Measurements from ENCODE around the gene POP4. TPM values are rescaled to one million over a fixed set of nuclear protein-coding genes. Genes with fewer than 3 reads are reported as not detected.

Gene POP4
- total and polyA plus RNA-seq, 2 of the 13 experiments (the other 11 are each of a cell fraction or from before 2014, with no cell fraction given) = 32.2 to 84.0 TPM

GRCh38 chr19:29665826-29666577, 59.9 kb downstream of the POP4 start (continued):
- TF ChIP-seq ZNF577 (CRISPR knock-in tag; IDR thresholded peaks at IDR 0.05; ENCODE audit: borderline replicate concordance, low read depth) (no peak), CENPX (CRISPR knock-in tag; IDR thresholded peaks at IDR 0.05) (no peak), MAF1 (CRISPR knock-in tag; IDR thresholded peaks at IDR 0.05; ENCODE audit: borderline replicate concordance) (no peak), GABPB1 (CRISPR knock-in tag; IDR thresholded peaks at IDR 0.05) (no peak; the same call in 1 of the 2 replicates), KLF12 (CRISPR knock-in tag; IDR thresholded peaks at IDR 0.05; ENCODE audit: borderline replicate concordance) (no peak), PITX1 (CRISPR knock-in tag; IDR thresholded peaks at IDR 0.05) (0 out of 2 replicates have a peak, but pooled peaks have one; percentile 36), SMARCE1 (IDR thresholded peaks at IDR 0.05; ENCODE audit: borderline replicate concordance) (no peak), HNRNPUL1 (IDR thresholded peaks at IDR 0.05; ENCODE audit: low read depth, low read length) (no peak), ETS1 (CRISPR knock-in tag; IDR thresholded peaks at IDR 0.05) (no peak), ELF3 (CRISPR knock-in tag; IDR thresholded peaks at IDR 0.05) (no peak), CHD2 (IDR thresholded peaks at IDR 0.05; ENCODE audit: low read depth, low read length) (no peak), ATF1 (CRISPR knock-in tag; IDR thresholded peaks at IDR 0.05) (no peak), MXD4 (CRISPR knock-in tag; IDR thresholded peaks at IDR 0.05) (0 out of 2 replicates have a peak, but pooled peaks have one; percentile 6), ELF4 (CRISPR knock-in tag; IDR thresholded peaks at IDR 0.05; ENCODE audit: borderline replicate concordance) (no peak), RBM39 (IDR thresholded peaks at IDR 0.05; ENCODE audit: low read depth, low read length, poor library complexity, severe bottlenecking) (peak; percentile 26), ZSCAN20 (CRISPR knock-in tag; IDR thresholded peaks at IDR 0.05; ENCODE audit: borderline replicate concordance) (no peak), HMGXB4 (CRISPR knock-in tag; IDR thresholded peaks at IDR 0.05; ENCODE audit: borderline replicate concordance in 1 of 2, low read depth in 1 of 2) (no peak), CAMTA2 (CRISPR knock-in tag; IDR thresholded peaks at IDR 0.05; ENCODE audit: borderline replicate concordance) (no peak), TFDP1 (CRISPR knock-in tag; IDR thresholded peaks at IDR 0.05; ENCODE audit: borderline replicate concordance) (no peak), REL (CRISPR knock-in tag; conservative IDR thresholded peaks at IDR 0.05) (no peak; the same call in 1 of the 2 replicates), KDM6A (CRISPR knock-in tag; IDR thresholded peaks at IDR 0.05; ENCODE audit: low read depth) (no peak)
